SU-DHL-6 (cell line): Measurements from ENCODE around the gene HTN1.

ENCODE experiments used
- EZH2phosphoT487 ChIP-seq: fragments of 200-600 bp; sonication (generic), shearing (Covaris generic); conservative IDR thresholded peaks from 2 replicates; pipeline ENCODE4 v1.6.1; 2018; ENCODE audit warnings: mild to moderate bottlenecking, antibody characterized with exemption, low read length, moderate library complexity, mixed read lengths
- TF ChIP-seq, protein P1 (sequence below): fragments of 200-600 bp; sonication (generic); IDR thresholded peaks from one replicate; pipeline ENCODE4 v1.5.1; 2017; ENCODE audit warnings: antibody characterized with exemption, mild to moderate bottlenecking, low read length, moderate library complexity; ENCODE audit not compliant: insufficient read depth, poor library complexity, severe bottlenecking

- TF ChIP-seq, protein P1, sequence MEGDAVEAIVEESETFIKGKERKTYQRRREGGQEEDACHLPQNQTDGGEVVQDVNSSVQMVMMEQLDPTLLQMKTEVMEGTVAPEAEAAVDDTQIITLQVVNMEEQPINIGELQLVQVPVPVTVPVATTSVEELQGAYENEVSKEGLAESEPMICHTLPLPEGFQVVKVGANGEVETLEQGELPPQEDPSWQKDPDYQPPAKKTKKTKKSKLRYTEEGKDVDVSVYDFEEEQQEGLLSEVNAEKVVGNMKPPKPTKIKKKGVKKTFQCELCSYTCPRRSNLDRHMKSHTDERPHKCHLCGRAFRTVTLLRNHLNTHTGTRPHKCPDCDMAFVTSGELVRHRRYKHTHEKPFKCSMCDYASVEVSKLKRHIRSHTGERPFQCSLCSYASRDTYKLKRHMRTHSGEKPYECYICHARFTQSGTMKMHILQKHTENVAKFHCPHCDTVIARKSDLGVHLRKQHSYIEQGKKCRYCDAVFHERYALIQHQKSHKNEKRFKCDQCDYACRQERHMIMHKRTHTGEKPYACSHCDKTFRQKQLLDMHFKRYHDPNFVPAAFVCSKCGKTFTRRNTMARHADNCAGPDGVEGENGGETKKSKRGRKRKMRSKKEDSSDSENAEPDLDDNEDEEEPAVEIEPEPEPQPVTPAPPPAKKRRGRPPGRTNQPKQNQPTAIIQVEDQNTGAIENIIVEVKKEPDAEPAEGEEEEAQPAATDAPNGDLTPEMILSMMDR, result no peak
- no peak for TF ChIP-seq EZH2phosphoT487
These were observed 23.2 kb upstream of the HTN1 start for GRCh38 chr4:70027011-70027410.
